HepG2 (cell line): ENCODE data around the gene FANCE. TPM values are rescaled to one million over a fixed set of nuclear protein-coding genes. Genes with fewer than 3 reads are reported as not detected.

ENCODE experiments used
- NCOA1 ChIP-seq: sonication (generic); formaldehyde crosslinking; IDR thresholded peaks from 2 replicates; pipeline ENCODE4 v1.9.0; 2021; ENCODE audit warnings: missing genetic modification reagents
- RAD21 ChIP-seq: fragments of 450-650 bp; formaldehyde crosslinking; IDR thresholded peaks from 2 replicates; pipeline ENCODE4 v1.5.0; 2020; ENCODE audit warnings: mild to moderate bottlenecking
- ZBTB49 ChIP-seq: sonication (generic); formaldehyde crosslinking; IDR thresholded peaks from 2 replicates; pipeline ENCODE4 v1.4.0; 2020; ENCODE audit warnings: missing genetic modification reagents, borderline replicate concordance
- ZBTB7A ChIP-seq: sonication (generic); formaldehyde crosslinking; IDR thresholded peaks from 2 replicates; pipeline ENCODE4 v1.8.0; 2022; ENCODE audit warnings: mild to moderate bottlenecking, missing genetic modification reagents
- ZFAT ChIP-seq: sonication (generic); formaldehyde crosslinking; conservative IDR thresholded peaks from 2 replicates; pipeline ENCODE4 v1.8.1; 2023; ENCODE audit warnings: missing genetic modification reagents, inconsistent platforms
- polyA plus RNA-seq, 8 experiments: library from polyadenylated mRNA; depleted of rRNA in 3 of 8; stranded (reverse) in 7 of 8; unstranded in 1 of 8; fragments of >200 nt; fragmentation: Illumina TruSeq in 4 of 8; extraction: Trizol in 4 of 8; gene quantifications; 2 replicates each; pipeline versions ENCODE4 v1.2.1 to v1.2.3, GENCODE V29; 2011 to 2016; ENCODE audit warnings: low read depth in 4 of 8, missing spikeins in 1 of 8, mixed read lengths in 1 of 8; ENCODE audit not compliant: insufficient read depth in 1 of 8
- total RNA-seq, 5 experiments: library from RNA; depleted of rRNA; stranded (reverse); fragments of >200 nt; fragmentation: Illumina TruSeq; extraction: Trizol; gene quantifications; 2 replicates each; pipeline ENCODE4 v1.2.3, GENCODE V29; 2016; ENCODE audit warnings: low read depth in 1 of 5
- TF ChIP-seq, protein P1 (sequence below): sonication (generic); formaldehyde crosslinking; IDR thresholded peaks from 2 replicates; pipeline ENCODE4 v1.5.0; 2020; ENCODE audit warnings: mild to moderate bottlenecking, missing genetic modification reagents, borderline replicate concordance
- TF ChIP-seq, protein P2 (sequence below): sonication (generic); formaldehyde crosslinking; IDR thresholded peaks from 2 replicates; pipeline ENCODE4 v1.5.0; 2020; ENCODE audit warnings: missing genetic modification reagents
- TF ChIP-seq, protein P3 (sequence below): sonication (generic); formaldehyde crosslinking; IDR thresholded peaks from 2 replicates; pipeline ENCODE4 v1.5.1; 2020; ENCODE audit warnings: mild to moderate bottlenecking, missing genetic modification reagents, borderline replicate concordance

FANCE gene
- total and polyA plus RNA-seq, 2 of the 13 experiments (the other 11 are each of a cell fraction or from before 2014, with no cell fraction given) = 7.1 to 11.2 TPM

- TF ChIP-seq, protein P1, sequence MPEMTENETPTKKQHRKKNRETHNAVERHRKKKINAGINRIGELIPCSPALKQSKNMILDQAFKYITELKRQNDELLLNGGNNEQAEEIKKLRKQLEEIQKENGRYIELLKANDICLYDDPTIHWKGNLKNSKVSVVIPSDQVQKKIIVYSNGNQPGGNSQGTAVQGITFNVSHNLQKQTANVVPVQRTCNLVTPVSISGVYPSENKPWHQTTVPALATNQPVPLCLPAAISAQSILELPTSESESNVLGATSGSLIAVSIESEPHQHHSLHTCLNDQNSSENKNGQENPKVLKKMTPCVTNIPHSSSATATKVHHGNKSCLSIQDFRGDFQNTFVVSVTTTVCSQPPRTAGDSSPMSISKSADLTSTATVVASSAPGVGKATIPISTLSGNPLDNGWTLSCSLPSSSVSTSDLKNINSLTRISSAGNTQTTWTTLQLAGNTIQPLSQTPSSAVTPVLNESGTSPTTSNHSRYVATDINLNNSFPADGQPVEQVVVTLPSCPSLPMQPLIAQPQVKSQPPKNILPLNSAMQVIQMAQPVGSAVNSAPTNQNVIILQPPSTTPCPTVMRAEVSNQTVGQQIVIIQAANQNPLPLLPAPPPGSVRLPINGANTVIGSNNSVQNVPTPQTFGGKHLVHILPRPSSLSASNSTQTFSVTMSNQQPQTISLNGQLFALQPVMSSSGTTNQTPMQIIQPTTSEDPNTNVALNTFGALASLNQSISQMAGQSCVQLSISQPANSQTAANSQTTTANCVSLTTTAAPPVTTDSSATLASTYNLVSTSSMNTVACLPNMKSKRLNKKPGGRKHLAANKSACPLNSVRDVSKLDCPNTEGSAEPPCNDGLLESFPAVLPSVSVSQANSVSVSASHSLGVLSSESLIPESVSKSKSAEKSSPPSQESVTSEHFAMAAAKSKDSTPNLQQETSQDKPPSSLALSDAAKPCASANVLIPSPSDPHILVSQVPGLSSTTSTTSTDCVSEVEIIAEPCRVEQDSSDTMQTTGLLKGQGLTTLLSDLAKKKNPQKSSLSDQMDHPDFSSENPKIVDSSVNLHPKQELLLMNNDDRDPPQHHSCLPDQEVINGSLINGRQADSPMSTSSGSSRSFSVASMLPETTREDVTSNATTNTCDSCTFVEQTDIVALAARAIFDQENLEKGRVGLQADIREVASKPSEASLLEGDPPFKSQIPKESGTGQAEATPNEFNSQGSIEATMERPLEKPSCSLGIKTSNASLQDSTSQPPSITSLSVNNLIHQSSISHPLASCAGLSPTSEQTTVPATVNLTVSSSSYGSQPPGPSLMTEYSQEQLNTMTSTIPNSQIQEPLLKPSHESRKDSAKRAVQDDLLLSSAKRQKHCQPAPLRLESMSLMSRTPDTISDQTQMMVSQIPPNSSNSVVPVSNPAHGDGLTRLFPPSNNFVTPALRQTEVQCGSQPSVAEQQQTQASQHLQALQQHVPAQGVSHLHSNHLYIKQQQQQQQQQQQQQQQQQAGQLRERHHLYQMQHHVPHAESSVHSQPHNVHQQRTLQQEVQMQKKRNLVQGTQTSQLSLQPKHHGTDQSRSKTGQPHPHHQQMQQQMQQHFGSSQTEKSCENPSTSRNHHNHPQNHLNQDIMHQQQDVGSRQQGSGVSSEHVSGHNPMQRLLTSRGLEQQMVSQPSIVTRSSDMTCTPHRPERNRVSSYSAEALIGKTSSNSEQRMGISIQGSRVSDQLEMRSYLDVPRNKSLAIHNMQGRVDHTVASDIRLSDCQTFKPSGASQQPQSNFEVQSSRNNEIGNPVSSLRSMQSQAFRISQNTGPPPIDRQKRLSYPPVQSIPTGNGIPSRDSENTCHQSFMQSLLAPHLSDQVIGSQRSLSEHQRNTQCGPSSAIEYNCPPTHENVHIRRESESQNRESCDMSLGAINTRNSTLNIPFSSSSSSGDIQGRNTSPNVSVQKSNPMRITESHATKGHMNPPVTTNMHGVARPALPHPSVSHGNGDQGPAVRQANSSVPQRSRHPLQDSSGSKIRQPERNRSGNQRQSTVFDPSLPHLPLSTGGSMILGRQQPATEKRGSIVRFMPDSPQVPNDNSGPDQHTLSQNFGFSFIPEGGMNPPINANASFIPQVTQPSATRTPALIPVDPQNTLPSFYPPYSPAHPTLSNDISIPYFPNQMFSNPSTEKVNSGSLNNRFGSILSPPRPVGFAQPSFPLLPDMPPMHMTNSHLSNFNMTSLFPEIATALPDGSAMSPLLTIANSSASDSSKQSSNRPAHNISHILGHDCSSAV = no peak
- peak; percentile 62 for TF ChIP-seq RAD21 (CRISPR knock-in tag)
- no peak for TF ChIP-seq ZFAT
- TF ChIP-seq, protein P2, sequence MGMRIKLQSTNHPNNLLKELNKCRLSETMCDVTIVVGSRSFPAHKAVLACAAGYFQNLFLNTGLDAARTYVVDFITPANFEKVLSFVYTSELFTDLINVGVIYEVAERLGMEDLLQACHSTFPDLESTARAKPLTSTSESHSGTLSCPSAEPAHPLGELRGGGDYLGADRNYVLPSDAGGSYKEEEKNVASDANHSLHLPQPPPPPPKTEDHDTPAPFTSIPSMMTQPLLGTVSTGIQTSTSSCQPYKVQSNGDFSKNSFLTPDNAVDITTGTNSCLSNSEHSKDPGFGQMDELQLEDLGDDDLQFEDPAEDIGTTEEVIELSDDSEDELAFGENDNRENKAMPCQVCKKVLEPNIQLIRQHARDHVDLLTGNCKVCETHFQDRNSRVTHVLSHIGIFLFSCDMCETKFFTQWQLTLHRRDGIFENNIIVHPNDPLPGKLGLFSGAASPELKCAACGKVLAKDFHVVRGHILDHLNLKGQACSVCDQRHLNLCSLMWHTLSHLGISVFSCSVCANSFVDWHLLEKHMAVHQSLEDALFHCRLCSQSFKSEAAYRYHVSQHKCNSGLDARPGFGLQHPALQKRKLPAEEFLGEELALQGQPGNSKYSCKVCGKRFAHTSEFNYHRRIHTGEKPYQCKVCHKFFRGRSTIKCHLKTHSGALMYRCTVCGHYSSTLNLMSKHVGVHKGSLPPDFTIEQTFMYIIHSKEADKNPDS (CRISPR knock-in tag) = 0 out of 2 replicates have a peak, but pooled peaks have one; percentile 29
- TF ChIP-seq ZBTB7A (CRISPR knock-in tag) = 0 out of 2 replicates have a peak, but pooled peaks have one; percentile 20
- TF ChIP-seq ZBTB49 (CRISPR knock-in tag) = no peak
- 0 out of 2 replicates have a peak, but pooled peaks have one; percentile 41 for TF ChIP-seq NCOA1 (CRISPR knock-in tag)
- TF ChIP-seq, protein P3, sequence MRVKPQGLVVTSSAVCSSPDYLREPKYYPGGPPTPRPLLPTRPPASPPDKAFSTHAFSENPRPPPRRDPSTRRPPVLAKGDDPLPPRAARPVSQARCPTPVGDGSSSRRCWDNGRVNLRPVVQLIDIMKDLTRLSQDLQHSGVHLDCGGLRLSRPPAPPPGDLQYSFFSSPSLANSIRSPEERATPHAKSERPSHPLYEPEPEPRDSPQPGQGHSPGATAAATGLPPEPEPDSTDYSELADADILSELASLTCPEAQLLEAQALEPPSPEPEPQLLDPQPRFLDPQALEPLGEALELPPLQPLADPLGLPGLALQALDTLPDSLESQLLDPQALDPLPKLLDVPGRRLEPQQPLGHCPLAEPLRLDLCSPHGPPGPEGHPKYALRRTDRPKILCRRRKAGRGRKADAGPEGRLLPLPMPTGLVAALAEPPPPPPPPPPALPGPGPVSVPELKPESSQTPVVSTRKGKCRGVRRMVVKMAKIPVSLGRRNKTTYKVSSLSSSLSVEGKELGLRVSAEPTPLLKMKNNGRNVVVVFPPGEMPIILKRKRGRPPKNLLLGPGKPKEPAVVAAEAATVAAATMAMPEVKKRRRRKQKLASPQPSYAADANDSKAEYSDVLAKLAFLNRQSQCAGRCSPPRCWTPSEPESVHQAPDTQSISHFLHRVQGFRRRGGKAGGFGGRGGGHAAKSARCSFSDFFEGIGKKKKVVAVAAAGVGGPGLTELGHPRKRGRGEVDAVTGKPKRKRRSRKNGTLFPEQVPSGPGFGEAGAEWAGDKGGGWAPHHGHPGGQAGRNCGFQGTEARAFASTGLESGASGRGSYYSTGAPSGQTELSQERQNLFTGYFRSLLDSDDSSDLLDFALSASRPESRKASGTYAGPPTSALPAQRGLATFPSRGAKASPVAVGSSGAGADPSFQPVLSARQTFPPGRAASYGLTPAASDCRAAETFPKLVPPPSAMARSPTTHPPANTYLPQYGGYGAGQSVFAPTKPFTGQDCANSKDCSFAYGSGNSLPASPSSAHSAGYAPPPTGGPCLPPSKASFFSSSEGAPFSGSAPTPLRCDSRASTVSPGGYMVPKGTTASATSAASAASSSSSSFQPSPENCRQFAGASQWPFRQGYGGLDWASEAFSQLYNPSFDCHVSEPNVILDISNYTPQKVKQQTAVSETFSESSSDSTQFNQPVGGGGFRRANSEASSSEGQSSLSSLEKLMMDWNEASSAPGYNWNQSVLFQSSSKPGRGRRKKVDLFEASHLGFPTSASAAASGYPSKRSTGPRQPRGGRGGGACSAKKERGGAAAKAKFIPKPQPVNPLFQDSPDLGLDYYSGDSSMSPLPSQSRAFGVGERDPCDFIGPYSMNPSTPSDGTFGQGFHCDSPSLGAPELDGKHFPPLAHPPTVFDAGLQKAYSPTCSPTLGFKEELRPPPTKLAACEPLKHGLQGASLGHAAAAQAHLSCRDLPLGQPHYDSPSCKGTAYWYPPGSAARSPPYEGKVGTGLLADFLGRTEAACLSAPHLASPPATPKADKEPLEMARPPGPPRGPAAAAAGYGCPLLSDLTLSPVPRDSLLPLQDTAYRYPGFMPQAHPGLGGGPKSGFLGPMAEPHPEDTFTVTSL (CRISPR knock-in tag) = no peak
These were observed at the start of gene FANCE (continued) for GRCh38 chr6:35452183-35453090.
